Osteocyte (in vitro differentiated cells): ENCODE measurements around the gene CD55. TPM values are rescaled to one million over a fixed set of nuclear protein-coding genes. Genes with fewer than 3 reads are reported as not detected.

Source experiments
- DNase-seq: peaks from one replicate; pipeline ENCODE4 v3.0.0; 2021; ENCODE audit warnings: mixed read lengths; ENCODE audit not compliant: unreplicated experiment; ENCODE audit errors: extremely low spot score
- H3K27ac Mint-ChIP-seq: one replicate; pipeline ENCODE4 v1.8.0; 2021; ENCODE audit warnings: mild to moderate bottlenecking, mixed read lengths; ENCODE audit not compliant: unreplicated experiment
- H3K27me3 Mint-ChIP-seq: one replicate; pipeline ENCODE4 v1.8.0; 2021; ENCODE audit warnings: mixed read lengths; ENCODE audit not compliant: unreplicated experiment
- H3K36me3 Mint-ChIP-seq: one replicate; pipeline ENCODE4 v1.8.0; 2021; ENCODE audit warnings: mixed read lengths; ENCODE audit not compliant: unreplicated experiment
- H3K4me1 Mint-ChIP-seq: one replicate; pipeline ENCODE4 v1.8.0; 2021; ENCODE audit warnings: mixed read lengths; ENCODE audit not compliant: unreplicated experiment
- H3K4me3 Mint-ChIP-seq: one replicate; pipeline ENCODE4 v1.8.0; 2021; ENCODE audit warnings: mild to moderate bottlenecking, moderate library complexity, mixed read lengths; ENCODE audit not compliant: unreplicated experiment
- H3K9me3 Mint-ChIP-seq: one replicate; pipeline ENCODE4 v1.8.0; 2021; ENCODE audit warnings: mixed read lengths; ENCODE audit not compliant: unreplicated experiment
- CTCF ChIP-seq: fragments of 200-600 bp; sonication (generic); IDR thresholded peaks from 2 replicates; pipeline ENCODE4 v1.5.0; 2021; ENCODE audit warnings: antibody characterized with exemption, mild to moderate bottlenecking, moderate library complexity
- total RNA-seq: library from RNA; stranded (reverse); gene quantifications from 2 replicates; pipeline ENCODE4 v1.2.1, GENCODE V29; 2021

Gene CD55
- total RNA-seq, 1 donor from 2014 or later: 3.3 TPM

- no peaks in the 10 kb centered on the region for H3K36me3 Mint-ChIP-seq
- no peak for DNase-seq
- no peak overlapping the region for H3K27ac Mint-ChIP-seq
- H3K4me1 Mint-ChIP-seq: no peaks in the 10 kb centered on the region
- H3K9me3 Mint-ChIP-seq: peaks cover 13% of the 10 kb centered on the region
- no peak for TF ChIP-seq CTCF
- H3K27me3 Mint-ChIP-seq: peaks cover 10% of the 10 kb centered on the region
- no peak overlapping the region for H3K4me3 Mint-ChIP-seq
These were observed 13.7 kb downstream of the CD55 start for GRCh38 chr1:207335138-207335537.

GRCh38 chr1:207335695-207336363 is 14.4 kb downstream of the CD55 start:
- TF ChIP-seq CTCF: no peak
- Mint-ChIP-seq H3K27me3 (peaks cover 10% of the 10 kb centered on the region), H3K4me3 (no peak overlapping the region), H3K9me3 (peaks cover 13% of the 10 kb centered on the region), H3K4me1 (no peaks in the 10 kb centered on the region), H3K27ac (no peak overlapping the region), H3K36me3 (no peaks in the 10 kb centered on the region)
- no peak for DNase-seq

GRCh38 chr1:207336559-207337467 is 15.3 kb downstream of the CD55 start:
- no peaks in the 10 kb centered on the region for H3K4me1 Mint-ChIP-seq
- peaks cover 13% of the 10 kb centered on the region for H3K9me3 Mint-ChIP-seq
- peaks cover 10% of the 10 kb centered on the region for H3K27me3 Mint-ChIP-seq
- no peak overlapping the region for H3K27ac Mint-ChIP-seq
- TF ChIP-seq CTCF: no peak
- no peak for DNase-seq
- no peaks in the 10 kb centered on the region for H3K36me3 Mint-ChIP-seq
- H3K4me3 Mint-ChIP-seq: no peak overlapping the region

- H3K4me1 Mint-ChIP-seq: no peaks in the 10 kb centered on the region
- no peak for TF ChIP-seq CTCF
- H3K4me3 Mint-ChIP-seq: no peak overlapping the region
- no peak for DNase-seq
- H3K36me3 Mint-ChIP-seq: no peaks in the 10 kb centered on the region
- H3K27ac Mint-ChIP-seq: no peak overlapping the region
- peaks cover 11% of the 10 kb centered on the region for H3K27me3 Mint-ChIP-seq
- no peaks in the 10 kb centered on the region for H3K9me3 Mint-ChIP-seq
These were observed 20.9 kb downstream of the CD55 start for GRCh38 chr1:207342332-207342731.

GRCh38 chr1:207343675-207344074 is 22.2 kb downstream of the CD55 start:
- Mint-ChIP-seq H3K36me3 (no peaks in the 10 kb centered on the region), H3K27ac (no peak overlapping the region), H3K27me3 (peaks cover 11% of the 10 kb centered on the region), H3K4me3 (no peak overlapping the region), H3K9me3 (peaks cover 3% of the 10 kb centered on the region), H3K4me1 (no peaks in the 10 kb centered on the region)
- no peak for TF ChIP-seq CTCF
- DNase-seq: no peak
